ENCODE results near the gene NBPF20. TPM values are rescaled to one million over a fixed set of nuclear protein-coding genes. Genes with fewer than 3 reads are reported as not detected.
"Not testable (repeated sequence)": the region's sequence is repeated elsewhere in the genome, so short reads cannot be mapped to it uniquely, and the experiment has no call there.

Gene NBPF20
- total RNA-seq, 1 donor from 2014 or later, result 1.8 TPM

GRCh38 chr1:145424612-145425435 lies 579 bp downstream of the NBPF20 start:
- DNase-seq (ENCODE audit: low read depth in 2 of 2), result peak; percentile 4 to 28

DNA sequence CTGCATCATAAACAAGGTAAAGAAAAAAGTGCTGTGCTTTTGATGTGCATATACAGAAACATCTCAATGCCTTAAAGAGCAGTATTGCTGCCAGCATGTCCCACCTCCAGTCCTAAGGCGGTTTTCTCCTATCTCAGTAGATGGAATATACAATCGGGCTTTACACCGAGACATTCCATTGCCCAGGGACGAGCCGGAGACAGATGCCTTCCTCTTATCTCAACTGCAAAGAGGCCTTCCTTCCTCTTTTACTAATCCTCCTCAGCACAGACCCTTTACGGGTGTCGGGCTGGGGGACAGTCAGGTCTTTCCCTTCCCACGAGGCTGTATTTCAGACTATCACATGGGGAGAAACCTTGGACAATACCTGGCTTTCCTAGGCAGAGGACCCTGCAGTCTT lies 10.3 kb downstream of the NBPF20 start:
- DNase-seq (ENCODE audit: low read depth in 2 of 2), result not testable (repeated sequence)

GRCh38 chr1:145407266-145407665 lies 18.1 kb downstream of the NBPF20 start:
- not testable (repeated sequence) for DNase-seq (ENCODE audit: low read depth in 2 of 2)

DNA sequence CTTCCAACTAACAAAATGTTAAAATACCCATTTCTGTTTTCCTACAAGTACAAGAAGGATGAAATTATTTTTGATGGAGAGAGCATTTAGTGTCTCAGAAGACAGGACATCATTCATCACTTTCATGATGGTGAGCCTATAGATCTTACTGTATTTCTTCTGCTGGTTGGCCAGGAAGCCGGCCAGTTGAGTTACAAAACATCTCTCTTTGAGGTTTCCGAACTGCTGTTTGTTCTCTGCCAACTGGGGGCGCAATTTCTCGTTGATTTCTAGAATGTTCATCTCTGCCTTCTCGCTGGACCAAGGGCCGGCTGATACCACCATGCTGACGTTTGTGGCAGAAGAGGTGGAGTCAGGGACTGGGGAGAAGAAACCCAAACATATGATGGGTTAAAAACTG lies 20.5 kb downstream of the NBPF20 start:
- peak; percentile 12 to 22 for DNase-seq (ENCODE audit: low read depth in 2 of 2)

GRCh38 chr1:145400701-145401100 lies 24.7 kb downstream of the NBPF20 start:
- not testable (repeated sequence) for DNase-seq (ENCODE audit: low read depth in 2 of 2)

Other genes with a start within 250 kb of the NBPF20 start
- not detected in 2 replicates for gene PPIAL4D, start 183.4 kb downstream of the NBPF20 start, total RNA-seq
- gene GPR89A, start 182.4 kb upstream of the NBPF20 start, total RNA-seq, result 13.7 and 17.9 TPM in 2 replicates